ENCODE measurements around the gene HNRNPUL2. TPM values are rescaled to one million over a fixed set of nuclear protein-coding genes. Genes with fewer than 3 reads are reported as not detected.

HNRNPUL2 gene
- total RNA-seq, 1 experiment from 2014 or later: 47.3 TPM

- no peaks in the 10 kb centered on the region for H3K9me3 ChIP-seq (ENCODE audit: control insufficient read depth, insufficient read depth, low read depth, low read length)
- no peak for TF ChIP-seq POLR2AphosphoS5 (IDR thresholded peaks at IDR 0.05; ENCODE audit: low read depth, low read length)
- no peak for TF ChIP-seq SIN3A (IDR thresholded peaks at IDR 0.05; ENCODE audit: borderline replicate concordance, insufficient read depth, low read depth, low read length)
- no peak for TF ChIP-seq CTCF (IDR thresholded peaks at IDR 0.05)
- no peak for TF ChIP-seq REST (IDR thresholded peaks at IDR 0.05; ENCODE audit: insufficient read depth in 1 of 2, low read depth in 2 of 2, low read length in 1 of 2)
- TF ChIP-seq TCF7L2 (IDR thresholded peaks at IDR 0.05; ENCODE audit: low read depth, low read length): no peak
- CTCF ChIA-PET: no interaction called here
- POLR2A ChIA-PET: interaction anchor here (0.5 kb wide), 1 partner anchor 208 kb away, joined by 3 read pairs; no protein-coding TSS in a partner anchor
- ATAC-seq (no peak), DNase-seq (ENCODE audit: low read depth, low spot score) (no peak)
- no peak overlapping the region for H3K27ac ChIP-seq (ENCODE audit: low read length)
- in situ Hi-C loops (cut with HindIII; ENCODE audit: low pct_unique_long_range_greater_than_20kb, low sequenced_read_pairs): no loop called here
- H3K4me3 ChIP-seq (ENCODE audit: low read depth in 2 of 2, low read length in 2 of 2): no peak overlapping the region
- BruUV-seq (replicated peaks): no TSS peak
- no peaks in the 10 kb centered on the region for H3K27me3 ChIP-seq (ENCODE audit: control insufficient read depth, insufficient read depth, low read length)
- no peaks in the 10 kb centered on the region for H3K4me1 ChIP-seq (ENCODE audit: control insufficient read depth, insufficient read depth, low read length)
- H3K36me3 ChIP-seq (ENCODE audit: control insufficient read depth, insufficient read depth, low read length): no peaks in the 10 kb centered on the region
- intact Hi-C loops (cut with micrococcal nuclease; ENCODE audit: unreplicated experiment): no loop called here
These were observed 38.8 kb downstream of the HNRNPUL2 start for GRCh38 chr11:62688491-62688890.

- intact Hi-C loops (cut with micrococcal nuclease; ENCODE audit: unreplicated experiment): no loop called here
These were observed 39.5 kb downstream of the HNRNPUL2 start for GRCh38 chr11:62687508-62688396.

More at GRCh38 chr11:62687508-62688396, 39.5 kb downstream of the HNRNPUL2 start:
- CTCF ChIA-PET: no interaction called here
- H3K27ac ChIP-seq (ENCODE audit: low read length): no peak overlapping the region
- in situ Hi-C loops (cut with HindIII; ENCODE audit: low pct_unique_long_range_greater_than_20kb, low sequenced_read_pairs): no loop called here
- POLR2A ChIA-PET: interaction anchor here (0.5 kb wide), 1 partner anchor 207 kb away, joined by 3 read pairs; no protein-coding TSS in a partner anchor
- H3K4me3 ChIP-seq (ENCODE audit: low read depth in 2 of 2, low read length in 2 of 2): no peak overlapping the region
- no peaks in the 10 kb centered on the region for H3K36me3 ChIP-seq (ENCODE audit: control insufficient read depth, insufficient read depth, low read length)
- H3K27me3 ChIP-seq (ENCODE audit: control insufficient read depth, insufficient read depth, low read length): no peaks in the 10 kb centered on the region
- no TSS peak for BruUV-seq (replicated peaks)
- TF ChIP-seq TCF7L2 (IDR thresholded peaks at IDR 0.05; ENCODE audit: low read depth, low read length) (no peak), REST (IDR thresholded peaks at IDR 0.05; ENCODE audit: insufficient read depth in 1 of 2, low read depth in 2 of 2, low read length in 1 of 2) (no peak), SIN3A (IDR thresholded peaks at IDR 0.05; ENCODE audit: borderline replicate concordance, insufficient read depth, low read depth, low read length) (no peak), CTCF (IDR thresholded peaks at IDR 0.05) (no peak), POLR2AphosphoS5 (IDR thresholded peaks at IDR 0.05; ENCODE audit: low read depth, low read length) (no peak)
- DNase-seq (ENCODE audit: low read depth, low spot score) (no peak), ATAC-seq (0 out of 2 replicates have a peak, but pooled peaks have one; percentile 8)
- no peaks in the 10 kb centered on the region for H3K4me1 ChIP-seq (ENCODE audit: control insufficient read depth, insufficient read depth, low read length)
- H3K9me3 ChIP-seq (ENCODE audit: control insufficient read depth, insufficient read depth, low read depth, low read length): no peaks in the 10 kb centered on the region
